H1 (cell line): Measurements from ENCODE around the gene MMAA.
"Not testable (repeated sequence)": the region's sequence is repeated elsewhere in the genome, so short reads cannot be mapped to it uniquely, and the experiment has no call there.

Experiments
- EP300 ChIP-seq, 2 experiments: IDR thresholded peaks; 1 replicate in 1 of 2; 2 replicates in 1 of 2; pipeline ENCODE4 v1.6.1; 2011 to 2012; ENCODE audit warnings: low read depth in 2 of 2, low read length in 2 of 2, mild to moderate bottlenecking in 2 of 2, borderline replicate concordance in 1 of 2, inconsistent platforms in 1 of 2, moderate library complexity in 1 of 2
- GABPA ChIP-seq: IDR thresholded peaks from 2 replicates; pipeline ENCODE4 v1.6.1; 2011; ENCODE audit warnings: mild to moderate bottlenecking, low read length, moderate library complexity, borderline replicate concordance; ENCODE audit not compliant: insufficient read depth
- POLR2A ChIP-seq, 2 experiments: IDR thresholded peaks; 1 replicate in 1 of 2; 2 replicates in 1 of 2; pipeline ENCODE4 v1.6.1; 2011; ENCODE audit warnings: low read depth in 2 of 2, low read length in 2 of 2, mild to moderate bottlenecking in 2 of 2; ENCODE audit errors: control extremely low read depth in 1 of 2
- POLR2AphosphoS5 ChIP-seq: IDR thresholded peaks from 2 replicates; pipeline ENCODE4 v1.6.1; 2011; ENCODE audit warnings: low read depth, low read length
- SP1 ChIP-seq: IDR thresholded peaks from 2 replicates; pipeline ENCODE4 v1.6.1; 2011; ENCODE audit warnings: low read depth, low read length
- TF ChIP-seq, protein P1 (sequence below), 3 experiments: IDR thresholded peaks; 1 replicate in 2 of 3; 2 replicates in 1 of 3; pipeline versions ENCODE4 v1.5.1 to v1.6.1; 2011; ENCODE audit warnings: low read length in 3 of 3, mild to moderate bottlenecking in 3 of 3, inconsistent platforms in 2 of 3, low read depth in 1 of 3, moderate library complexity in 1 of 3; ENCODE audit not compliant: insufficient read depth in 1 of 3; ENCODE audit errors: control extremely low read depth in 1 of 3

GRCh38 chr4:145574546-145574945 lies 44.6 kb upstream of the MMAA start:
- TF ChIP-seq EP300 (IDR thresholded peaks at IDR 0.05; ENCODE audit: borderline replicate concordance in 1 of 2, low read depth in 2 of 2, low read length in 2 of 2); SP1; POLR2AphosphoS5; POLR2A (IDR thresholded peaks at IDR 0.05; ENCODE audit: control extremely low read depth in 1 of 2, low read depth in 2 of 2, low read length in 2 of 2); GABPA: not testable (repeated sequence)
- TF ChIP-seq, protein P1, sequence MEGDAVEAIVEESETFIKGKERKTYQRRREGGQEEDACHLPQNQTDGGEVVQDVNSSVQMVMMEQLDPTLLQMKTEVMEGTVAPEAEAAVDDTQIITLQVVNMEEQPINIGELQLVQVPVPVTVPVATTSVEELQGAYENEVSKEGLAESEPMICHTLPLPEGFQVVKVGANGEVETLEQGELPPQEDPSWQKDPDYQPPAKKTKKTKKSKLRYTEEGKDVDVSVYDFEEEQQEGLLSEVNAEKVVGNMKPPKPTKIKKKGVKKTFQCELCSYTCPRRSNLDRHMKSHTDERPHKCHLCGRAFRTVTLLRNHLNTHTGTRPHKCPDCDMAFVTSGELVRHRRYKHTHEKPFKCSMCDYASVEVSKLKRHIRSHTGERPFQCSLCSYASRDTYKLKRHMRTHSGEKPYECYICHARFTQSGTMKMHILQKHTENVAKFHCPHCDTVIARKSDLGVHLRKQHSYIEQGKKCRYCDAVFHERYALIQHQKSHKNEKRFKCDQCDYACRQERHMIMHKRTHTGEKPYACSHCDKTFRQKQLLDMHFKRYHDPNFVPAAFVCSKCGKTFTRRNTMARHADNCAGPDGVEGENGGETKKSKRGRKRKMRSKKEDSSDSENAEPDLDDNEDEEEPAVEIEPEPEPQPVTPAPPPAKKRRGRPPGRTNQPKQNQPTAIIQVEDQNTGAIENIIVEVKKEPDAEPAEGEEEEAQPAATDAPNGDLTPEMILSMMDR (IDR thresholded peaks at IDR 0.05; ENCODE audit: control extremely low read depth in 1 of 3, insufficient read depth in 1 of 3, low read depth in 1 of 3, low read length in 3 of 3): not testable (repeated sequence)
